GM20000 (cell line): ENCODE data around the gene C1orf116.
"Not testable (repeated sequence)": the region's sequence is repeated elsewhere in the genome, so short reads cannot be mapped to it uniquely, and the experiment has no call there.

ENCODE experiments used
- DNase-seq: peaks from one replicate; pipeline ENCODE4 v3.0.0; 2012; ENCODE audit warnings: low spot score
- TF ChIP-seq, protein P1 (sequence below): IDR thresholded peaks from 2 replicates; pipeline ENCODE4 v1.5.1; 2012; ENCODE audit warnings: mild to moderate bottlenecking, control low read depth; ENCODE audit errors: extremely low read depth, missing control alignments

C1orf116 gene

DNA sequence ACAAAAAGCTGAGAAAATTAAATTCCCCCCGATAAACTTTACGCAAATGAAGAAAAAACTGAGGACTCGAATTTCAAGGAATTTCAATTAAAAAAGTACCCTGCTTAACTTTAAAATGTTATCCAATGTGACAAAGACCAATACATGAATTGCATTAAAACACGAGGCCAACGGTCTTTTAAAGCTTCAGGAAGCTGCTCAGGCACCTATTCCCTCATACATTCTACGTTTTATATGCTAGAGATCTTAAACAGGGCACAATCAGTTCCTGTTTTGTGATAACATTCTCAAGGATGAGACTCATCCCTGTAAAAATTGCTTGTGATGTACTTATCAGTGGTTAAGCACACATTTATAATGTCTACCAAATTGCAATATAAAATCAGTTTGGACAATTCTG is 15.5 kb upstream of the C1orf116 start:
- TF ChIP-seq, protein P1, sequence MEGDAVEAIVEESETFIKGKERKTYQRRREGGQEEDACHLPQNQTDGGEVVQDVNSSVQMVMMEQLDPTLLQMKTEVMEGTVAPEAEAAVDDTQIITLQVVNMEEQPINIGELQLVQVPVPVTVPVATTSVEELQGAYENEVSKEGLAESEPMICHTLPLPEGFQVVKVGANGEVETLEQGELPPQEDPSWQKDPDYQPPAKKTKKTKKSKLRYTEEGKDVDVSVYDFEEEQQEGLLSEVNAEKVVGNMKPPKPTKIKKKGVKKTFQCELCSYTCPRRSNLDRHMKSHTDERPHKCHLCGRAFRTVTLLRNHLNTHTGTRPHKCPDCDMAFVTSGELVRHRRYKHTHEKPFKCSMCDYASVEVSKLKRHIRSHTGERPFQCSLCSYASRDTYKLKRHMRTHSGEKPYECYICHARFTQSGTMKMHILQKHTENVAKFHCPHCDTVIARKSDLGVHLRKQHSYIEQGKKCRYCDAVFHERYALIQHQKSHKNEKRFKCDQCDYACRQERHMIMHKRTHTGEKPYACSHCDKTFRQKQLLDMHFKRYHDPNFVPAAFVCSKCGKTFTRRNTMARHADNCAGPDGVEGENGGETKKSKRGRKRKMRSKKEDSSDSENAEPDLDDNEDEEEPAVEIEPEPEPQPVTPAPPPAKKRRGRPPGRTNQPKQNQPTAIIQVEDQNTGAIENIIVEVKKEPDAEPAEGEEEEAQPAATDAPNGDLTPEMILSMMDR: no peak
- DNase-seq: no peak

DNA sequence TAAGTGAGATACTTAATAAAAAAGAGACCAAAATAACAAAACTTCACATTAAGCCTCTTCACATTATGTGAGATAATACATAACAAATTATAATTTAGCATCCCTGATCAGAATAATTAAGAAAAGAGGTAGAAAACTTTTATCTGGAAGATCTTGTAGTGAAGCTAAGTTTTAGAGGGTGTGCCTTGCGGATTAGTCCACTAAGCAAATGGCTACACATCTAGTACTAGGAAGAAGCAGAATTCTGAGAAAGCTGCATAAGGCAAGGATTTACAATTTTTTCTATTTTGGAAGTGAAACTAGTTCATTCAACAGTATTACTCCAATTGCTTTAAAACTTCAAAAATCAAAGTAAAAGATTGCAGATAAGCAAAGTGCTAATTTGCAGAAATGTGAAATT is 14.9 kb upstream of the C1orf116 start:
- TF ChIP-seq, protein P1: no peak
- DNase-seq: no peak

DNA sequence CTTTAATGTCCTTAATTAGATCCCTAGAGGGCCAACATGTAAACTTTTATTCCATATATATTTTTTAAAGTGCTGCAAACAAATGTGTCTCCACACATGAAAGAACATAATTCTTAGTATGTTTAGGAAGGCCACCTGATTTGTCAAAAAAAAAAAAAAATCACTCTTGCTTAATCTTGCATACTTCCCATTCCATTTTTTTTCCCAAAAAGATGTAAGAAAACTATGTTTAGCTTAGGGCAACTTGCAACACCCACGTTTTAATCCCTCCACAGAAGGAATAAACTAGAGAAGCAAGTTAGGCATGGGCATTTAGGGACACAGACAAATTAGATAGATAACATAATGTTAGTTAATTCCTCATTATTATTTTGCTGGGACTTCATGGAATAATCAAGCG is 12.9 kb upstream of the C1orf116 start:
- TF ChIP-seq, protein P1: no peak
- no peak for DNase-seq

DNA sequence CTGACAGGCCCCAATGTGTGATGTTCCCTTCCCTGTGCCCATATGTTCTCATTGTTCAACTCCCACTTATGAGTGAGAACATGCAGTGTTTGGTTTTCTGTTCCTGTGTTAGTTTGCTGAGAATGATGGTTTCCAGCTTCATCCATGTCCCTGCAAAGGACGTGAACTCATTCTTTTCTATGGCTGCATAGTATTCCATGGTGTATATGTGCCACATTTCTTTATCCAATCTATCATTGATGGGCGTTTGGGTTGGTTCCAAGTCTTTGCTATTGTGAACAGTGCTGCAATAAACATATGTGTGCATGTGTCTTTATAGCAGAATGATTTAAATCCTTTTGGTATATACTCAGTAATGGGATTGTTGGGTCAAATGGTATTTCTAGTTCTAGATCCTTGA is 8.8 kb upstream of the C1orf116 start:
- DNase-seq: not testable (repeated sequence)

DNA sequence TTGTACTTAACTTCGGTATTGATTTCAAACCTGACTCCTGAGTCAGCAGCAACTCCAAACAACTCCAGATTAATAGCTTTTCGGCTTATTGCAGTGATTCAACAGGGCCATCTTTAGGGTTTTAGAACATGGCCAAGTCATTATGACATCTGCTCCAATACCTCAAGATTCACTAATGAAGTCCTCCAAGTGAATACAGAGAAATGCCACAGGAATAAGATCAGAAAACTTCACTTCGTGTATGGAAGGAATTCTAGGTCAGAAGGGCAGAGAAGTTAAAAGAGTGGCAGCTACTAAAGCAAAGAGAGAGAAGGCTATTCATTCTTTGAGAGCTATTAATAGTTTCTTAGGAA is 7.6 kb upstream of the C1orf116 start:
- TF ChIP-seq, protein P1: no peak
- no peak for DNase-seq

DNA sequence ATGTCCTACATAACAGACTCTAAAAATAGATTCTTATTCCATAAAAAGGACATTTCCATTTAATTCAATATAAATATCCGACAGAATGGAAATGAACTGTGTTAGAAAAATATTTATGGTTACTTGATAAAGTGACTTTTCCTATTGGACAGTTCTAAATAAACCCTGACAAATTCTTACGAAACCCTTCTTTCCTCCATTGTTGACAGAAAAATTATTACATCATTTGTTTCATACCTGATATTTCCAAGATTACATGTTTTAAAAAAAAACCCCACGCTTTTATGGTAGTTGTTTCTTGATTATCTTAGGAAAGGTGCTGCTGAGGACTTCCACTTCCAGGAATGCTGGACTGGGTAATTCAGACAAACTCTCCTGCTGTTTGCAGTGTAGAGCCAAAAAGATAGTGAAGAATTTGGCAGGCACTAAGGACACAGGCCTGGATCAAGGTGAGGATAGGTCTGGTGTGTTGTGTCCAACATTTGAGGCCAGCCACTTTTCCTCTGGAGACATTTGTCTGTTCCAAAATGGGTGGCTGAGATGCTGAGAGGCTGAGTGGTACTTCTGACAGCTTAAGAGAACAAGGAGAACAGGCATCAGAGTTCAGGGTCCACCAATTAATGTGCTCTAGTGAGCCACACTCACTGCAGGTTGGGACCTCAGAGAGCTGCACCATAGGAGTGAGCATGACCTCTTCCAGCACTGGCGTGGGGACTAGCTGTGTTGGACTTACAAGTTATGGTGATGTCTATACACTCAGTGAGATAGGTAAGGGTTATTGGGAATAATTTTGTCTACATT is 7.0 kb upstream of the C1orf116 start:
- TF ChIP-seq, protein P1: no peak
- DNase-seq: no peak

DNA sequence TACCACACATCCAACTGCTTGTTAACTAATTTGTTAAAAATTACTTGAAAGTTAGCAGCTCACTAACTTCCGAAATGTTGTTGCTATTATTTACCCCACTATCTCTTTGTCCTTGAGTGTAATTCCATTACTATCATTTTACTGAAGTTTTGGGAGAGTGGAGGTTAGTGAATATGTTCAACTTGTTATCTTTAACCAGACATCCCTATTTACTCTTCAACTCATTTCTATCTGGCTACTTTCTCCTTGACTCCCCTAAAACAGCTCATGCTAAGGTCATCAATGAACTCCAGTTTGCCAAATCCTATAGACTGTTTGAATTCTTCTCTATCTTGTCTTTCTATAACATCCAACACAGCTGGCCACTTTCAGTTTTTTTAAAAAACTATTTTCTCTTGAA is 4.3 kb upstream of the C1orf116 start:
- no peak for DNase-seq
- TF ChIP-seq, protein P1: no peak

DNA sequence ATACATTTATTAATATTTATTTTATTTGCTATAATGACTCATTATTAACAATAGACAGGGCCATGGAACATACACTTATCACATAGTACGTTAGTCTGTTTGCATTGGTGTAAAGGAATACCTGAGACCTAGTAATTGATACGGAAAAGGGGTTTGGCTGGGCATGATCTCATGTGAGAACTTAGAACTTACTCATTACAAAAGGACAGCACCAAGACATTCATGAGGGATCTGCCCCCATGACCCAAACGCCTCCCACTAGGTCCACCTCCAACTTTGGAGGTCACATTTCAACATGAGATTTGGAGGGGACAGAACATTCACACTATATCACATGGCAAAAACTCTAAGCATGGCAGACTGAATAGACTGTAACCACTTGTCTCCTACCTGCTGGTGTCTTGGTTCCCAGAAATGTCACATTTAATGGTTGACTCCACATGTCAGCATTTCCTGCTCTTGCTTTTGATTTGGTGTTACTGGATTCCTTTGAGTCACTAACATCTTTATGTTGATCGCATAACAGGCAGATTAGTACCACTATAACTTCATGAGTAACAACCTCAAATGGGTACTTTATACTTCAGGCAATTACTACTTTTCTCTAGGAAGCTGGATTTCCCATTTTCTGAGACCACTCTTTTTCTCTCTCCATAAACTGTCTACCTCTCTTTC is 3.5 kb upstream of the C1orf116 start:
- no peak for DNase-seq
- TF ChIP-seq, protein P1: no peak
